ENCODE results near the gene THAP3.

DNA sequence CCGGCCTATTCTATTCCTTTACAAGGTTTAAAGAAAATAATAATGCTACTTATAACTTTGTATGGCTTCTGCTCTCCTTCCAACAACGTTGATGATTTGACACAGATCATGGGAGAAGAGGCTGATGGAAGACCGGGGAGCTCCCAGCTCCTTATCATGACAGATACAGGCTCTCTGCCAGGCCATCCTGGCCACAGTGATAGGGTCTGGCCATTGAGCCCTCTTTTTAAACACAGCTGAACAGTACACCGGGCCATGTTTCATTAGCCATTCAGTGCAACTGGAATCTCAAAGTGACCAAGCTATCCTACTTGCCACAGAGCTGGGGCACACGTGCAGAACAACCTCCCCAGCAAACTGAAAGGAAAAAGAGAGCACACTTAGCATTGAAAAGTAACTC, 42.0 kb downstream of the THAP3 start:
- TF ChIP-seq, protein P1, sequence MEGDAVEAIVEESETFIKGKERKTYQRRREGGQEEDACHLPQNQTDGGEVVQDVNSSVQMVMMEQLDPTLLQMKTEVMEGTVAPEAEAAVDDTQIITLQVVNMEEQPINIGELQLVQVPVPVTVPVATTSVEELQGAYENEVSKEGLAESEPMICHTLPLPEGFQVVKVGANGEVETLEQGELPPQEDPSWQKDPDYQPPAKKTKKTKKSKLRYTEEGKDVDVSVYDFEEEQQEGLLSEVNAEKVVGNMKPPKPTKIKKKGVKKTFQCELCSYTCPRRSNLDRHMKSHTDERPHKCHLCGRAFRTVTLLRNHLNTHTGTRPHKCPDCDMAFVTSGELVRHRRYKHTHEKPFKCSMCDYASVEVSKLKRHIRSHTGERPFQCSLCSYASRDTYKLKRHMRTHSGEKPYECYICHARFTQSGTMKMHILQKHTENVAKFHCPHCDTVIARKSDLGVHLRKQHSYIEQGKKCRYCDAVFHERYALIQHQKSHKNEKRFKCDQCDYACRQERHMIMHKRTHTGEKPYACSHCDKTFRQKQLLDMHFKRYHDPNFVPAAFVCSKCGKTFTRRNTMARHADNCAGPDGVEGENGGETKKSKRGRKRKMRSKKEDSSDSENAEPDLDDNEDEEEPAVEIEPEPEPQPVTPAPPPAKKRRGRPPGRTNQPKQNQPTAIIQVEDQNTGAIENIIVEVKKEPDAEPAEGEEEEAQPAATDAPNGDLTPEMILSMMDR (IDR thresholded peaks at IDR 0.05 in 8 of 11, conservative IDR thresholded peaks at IDR 0.05 in 3 of 11): no peak
- no peak for TF ChIP-seq POLR2A (IDR thresholded peaks at IDR 0.05)

Measured in spleen (tissue), 7 donors.